ENCODE data around the gene MRPL55.

DNA sequence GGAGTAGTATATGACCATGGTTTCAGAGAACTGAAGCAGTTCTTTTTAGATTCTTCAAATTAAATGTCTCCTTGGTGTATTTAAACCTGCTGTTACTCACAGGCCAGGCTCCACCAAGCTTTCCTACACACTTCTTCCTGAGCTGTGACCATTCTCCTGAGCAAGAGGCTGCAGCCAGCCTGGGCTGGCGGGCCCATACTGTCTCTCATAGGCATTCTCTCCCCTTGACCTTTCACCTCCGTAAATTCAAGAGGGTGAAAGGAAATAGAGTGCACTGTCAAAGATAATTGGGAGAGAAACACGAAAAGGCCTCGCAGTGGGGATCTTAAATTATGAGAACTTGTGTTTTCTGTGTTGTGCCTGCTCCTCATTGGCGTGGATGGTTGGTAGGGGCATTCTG is 24.3 kb downstream of the MRPL55 start:
- TF ChIP-seq, protein P1, sequence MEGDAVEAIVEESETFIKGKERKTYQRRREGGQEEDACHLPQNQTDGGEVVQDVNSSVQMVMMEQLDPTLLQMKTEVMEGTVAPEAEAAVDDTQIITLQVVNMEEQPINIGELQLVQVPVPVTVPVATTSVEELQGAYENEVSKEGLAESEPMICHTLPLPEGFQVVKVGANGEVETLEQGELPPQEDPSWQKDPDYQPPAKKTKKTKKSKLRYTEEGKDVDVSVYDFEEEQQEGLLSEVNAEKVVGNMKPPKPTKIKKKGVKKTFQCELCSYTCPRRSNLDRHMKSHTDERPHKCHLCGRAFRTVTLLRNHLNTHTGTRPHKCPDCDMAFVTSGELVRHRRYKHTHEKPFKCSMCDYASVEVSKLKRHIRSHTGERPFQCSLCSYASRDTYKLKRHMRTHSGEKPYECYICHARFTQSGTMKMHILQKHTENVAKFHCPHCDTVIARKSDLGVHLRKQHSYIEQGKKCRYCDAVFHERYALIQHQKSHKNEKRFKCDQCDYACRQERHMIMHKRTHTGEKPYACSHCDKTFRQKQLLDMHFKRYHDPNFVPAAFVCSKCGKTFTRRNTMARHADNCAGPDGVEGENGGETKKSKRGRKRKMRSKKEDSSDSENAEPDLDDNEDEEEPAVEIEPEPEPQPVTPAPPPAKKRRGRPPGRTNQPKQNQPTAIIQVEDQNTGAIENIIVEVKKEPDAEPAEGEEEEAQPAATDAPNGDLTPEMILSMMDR (conservative IDR thresholded peaks at IDR 0.05; ENCODE audit: low read depth, low read length), result no peak
- no peak for TF ChIP-seq EZH2phosphoT487 (IDR thresholded peaks at IDR 0.05; ENCODE audit: borderline replicate concordance, low read length)
